ENCODE measurements around the gene HMGB2.

HMGB2 gene

DNA sequence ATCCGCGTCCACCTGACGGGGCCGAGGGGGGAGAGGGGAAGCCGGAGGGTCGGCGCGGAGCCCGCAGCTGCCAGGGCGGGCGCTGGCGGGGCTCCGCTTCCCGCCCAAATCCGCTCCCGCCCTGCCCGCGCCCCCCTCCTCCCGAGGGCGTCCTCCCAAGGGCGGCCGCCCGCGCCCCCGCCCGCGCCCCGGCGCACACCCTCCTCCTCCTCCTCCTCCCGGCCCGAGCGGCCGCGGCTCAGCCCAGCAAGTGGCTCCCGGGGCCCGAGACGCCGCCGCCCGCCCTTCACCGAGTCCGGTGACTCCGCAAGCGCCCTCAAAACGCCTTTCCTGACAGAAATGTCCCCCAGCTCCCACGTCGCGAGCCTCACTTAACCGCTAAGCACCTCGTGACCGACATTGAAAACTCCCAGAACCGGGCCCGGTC is 487 bp downstream of the HMGB2 start:
- no peak for DNase-seq

GRCh38 chr4:173332963-173333657 is 1.0 kb downstream of the HMGB2 start:
- DNase-seq, result no peak

DNA sequence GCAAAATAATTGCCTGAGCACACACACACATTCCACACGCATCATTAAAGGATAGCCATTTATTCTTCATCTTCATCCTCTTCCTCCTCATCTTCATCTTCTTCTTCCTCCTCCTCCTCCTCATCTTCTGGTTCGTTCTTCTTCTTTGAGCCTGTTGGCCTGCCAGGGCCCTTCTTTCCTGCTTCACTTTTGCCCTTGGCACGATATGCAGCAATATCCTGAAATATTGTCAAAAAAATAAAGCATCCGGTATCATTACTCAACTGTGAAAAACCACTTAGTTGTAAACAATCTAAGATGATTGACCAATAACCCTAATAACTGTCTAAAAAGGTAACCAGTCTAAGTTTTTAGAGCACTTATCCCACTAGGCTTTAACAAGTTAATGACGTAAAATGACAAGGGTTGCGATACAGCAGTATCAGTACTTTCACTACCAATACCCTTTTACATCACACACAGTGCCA is 2.1 kb downstream of the HMGB2 start:
- no peak for DNase-seq

- no peak for DNase-seq
Observed at GRCh38 chr4:173330590-173330989, 3.6 kb downstream of the HMGB2 start.

DNA sequence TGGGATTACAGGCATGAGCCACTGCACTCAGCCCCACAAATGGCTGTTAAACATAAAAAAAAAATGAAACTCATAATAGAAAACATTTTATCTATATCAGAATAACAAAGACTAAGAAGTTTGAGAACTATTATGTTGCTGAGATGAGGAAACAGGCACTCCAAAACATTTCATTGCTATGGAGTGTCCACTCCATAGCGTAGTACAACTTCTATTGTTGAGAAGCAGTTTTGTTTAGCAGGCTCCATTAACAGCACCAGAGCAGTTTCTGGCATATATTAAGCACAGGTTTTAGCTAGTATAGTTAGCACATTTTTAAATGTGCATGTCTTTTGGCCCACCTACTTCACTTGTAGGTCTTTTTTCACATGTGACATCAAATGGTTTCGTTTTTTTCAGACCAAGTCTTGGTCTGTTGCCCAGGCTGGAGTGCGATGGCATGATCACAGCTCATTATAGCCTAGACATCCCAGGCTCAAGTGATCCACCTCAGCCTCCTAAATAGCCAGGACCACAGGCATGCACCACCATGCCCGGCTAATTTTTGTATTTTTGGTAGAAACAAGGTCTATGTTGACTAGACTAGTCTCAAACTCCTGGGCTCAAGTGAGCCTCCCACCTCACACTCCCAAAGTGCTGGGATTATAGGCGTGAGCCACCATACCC is 5.8 kb downstream of the HMGB2 start:
- no peak for DNase-seq

DNA sequence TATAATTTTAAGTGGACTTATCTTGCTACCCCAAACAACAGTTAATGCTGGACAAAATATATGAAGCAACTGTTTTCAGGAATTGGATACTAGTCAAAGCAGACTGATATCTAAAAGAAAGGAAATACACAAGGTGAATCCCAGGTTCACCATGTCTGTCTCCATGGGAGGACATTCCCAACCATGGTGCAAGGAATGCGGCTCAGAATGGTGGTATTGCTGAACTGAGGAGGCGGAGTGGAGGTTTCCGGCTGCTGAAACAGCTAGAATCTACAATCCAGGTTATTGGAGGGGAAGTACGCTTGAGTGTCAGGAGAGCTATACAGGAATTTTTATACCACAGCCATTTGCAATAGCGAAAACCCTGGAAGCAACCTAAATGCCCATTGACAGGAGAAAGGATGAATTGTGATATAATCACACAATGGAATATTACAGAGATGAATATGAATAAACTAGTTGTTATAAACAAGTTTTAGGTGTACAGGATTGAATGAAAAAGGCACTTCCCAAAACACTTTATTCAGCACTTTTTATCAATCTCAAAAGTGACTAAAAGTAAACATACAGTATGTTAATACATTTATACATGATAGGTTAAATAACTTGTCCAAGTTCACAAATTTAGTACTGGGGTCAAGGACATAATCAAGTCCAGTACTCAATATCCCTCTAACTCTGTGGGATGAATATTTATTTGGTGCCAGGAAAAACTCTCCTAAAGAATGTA is 9.0 kb downstream of the HMGB2 start:
- DNase-seq, result no peak

DNA sequence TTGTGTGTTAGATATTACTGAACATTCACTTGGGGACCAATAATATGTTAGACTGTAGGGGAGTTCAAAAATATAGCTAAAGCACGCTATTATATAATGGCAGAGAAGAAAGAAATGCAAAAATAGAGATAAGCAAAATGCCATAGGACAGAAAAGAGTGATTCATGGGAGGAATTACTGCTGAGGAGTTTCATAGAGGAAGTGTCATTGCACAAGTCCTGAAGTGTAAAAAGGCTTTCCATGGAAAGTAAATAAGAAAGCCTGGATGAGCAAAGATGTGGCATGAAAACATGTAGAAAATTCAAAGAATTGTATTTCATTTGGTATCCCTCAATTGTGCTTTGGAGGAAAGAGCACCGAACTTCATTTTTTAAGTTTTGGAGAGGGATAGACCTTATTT is 14.5 kb downstream of the HMGB2 start:
- DNase-seq, result no peak

GRCh38 chr4:173318648-173319211 is 15.4 kb downstream of the HMGB2 start:
- DNase-seq, result peak; percentile 20

DNA sequence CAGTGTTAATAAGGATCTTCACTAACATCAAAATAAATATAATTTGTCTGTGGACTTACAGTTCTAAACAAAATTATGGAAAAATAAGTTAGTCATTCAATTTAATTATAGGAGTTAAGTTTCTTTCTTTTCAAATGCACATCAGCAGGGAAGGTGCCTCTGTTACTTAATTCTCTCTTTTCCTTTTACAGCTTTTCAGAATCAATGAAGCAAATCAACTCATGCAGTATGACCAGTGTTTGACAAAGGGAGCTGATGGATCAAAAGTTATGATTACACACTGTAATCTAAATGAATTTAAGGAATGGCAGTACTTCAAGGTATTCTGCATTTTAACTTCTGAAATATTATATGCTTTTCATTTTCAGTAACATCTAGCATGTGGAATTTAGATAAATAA is 15.9 kb downstream of the HMGB2 start:
- DNase-seq, result no peak

DNA sequence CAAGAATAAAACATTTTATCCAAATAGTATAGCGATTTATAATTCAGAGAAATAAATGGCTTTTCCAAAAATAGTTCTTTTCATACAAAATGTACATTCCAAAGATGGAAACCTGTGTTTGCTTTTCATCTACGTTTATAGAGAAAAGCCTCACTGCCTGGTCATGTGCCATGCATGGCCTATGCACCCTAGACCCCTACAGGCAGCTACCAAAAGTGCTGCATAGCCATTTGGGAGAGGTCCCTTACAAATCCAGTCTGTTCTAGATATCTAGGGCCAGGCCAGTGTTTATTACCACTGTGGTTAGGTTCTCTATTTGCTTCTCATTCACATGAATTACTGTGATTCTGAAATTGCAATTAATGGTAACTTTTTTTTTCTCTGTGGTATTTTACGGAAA is 17.2 kb downstream of the HMGB2 start:
- no peak for DNase-seq

DNA sequence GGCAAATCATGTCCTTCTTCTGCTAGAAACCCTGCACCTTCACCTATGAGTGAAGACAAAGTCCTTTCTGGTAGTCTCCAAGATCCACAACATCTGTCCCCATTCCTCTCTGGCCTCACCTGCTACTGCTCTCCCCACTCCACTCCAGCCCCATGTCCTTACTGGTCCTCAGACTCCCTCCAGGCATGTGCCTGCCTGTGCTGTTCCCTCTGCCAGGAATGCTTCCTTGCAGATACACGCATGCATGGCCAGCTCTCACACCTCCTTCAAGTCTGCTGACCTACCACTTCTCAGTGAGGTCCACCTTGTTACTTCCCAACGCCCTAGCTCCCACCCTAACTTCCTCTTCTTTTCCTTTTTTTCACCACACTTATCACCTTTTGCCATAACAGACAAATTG is 18.1 kb downstream of the HMGB2 start:
- DNase-seq, result no peak

GRCh38 chr4:173314715-173315114 is 19.4 kb downstream of the HMGB2 start:
- DNase-seq, result no peak

GRCh38 chr4:173311368-173311767 is 22.8 kb downstream of the HMGB2 start:
- no peak for DNase-seq

DNA sequence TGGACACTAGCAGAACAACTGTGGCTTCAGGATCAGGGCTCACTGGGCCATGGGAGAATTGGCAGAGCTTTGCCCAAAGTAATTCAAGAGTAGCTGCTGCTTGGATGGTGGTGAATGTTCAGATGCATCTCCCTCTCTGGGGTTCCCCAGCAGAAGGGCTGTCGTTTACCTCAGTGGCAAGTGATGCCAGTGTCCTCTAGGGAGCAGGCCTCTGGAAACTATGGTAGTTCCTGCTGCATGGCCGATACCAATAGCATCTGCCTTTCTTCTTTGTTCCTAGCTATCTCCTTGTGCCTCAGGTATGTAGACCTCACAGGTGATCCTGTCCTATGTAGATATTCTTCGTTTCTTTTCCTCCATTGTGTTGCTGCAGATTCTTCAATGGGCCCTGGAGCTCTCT is 26.4 kb downstream of the HMGB2 start:
- DNase-seq, result no peak

- DNase-seq, result no peak
Observed at GRCh38 chr4:173301518-173302201, 32.5 kb downstream of the HMGB2 start.

DNA sequence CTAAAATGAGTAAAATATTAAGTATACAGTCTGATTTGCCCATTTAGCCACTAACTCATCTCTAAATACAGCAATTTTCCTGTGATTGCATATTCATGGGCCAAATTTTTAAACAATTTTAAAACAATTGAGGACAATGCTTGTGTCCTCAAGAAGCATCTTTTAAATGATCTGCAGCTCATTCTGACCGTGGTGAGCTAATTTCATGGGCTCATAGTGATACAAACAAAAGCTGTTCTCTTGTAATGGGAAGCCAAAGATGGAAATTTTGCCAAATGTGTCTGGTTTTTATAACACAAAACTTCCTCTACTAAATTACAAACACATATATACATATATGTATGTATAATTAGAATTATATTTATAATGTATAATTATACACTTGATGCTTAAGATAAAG is 39.7 kb downstream of the HMGB2 start:
- no peak for DNase-seq

- no peak for DNase-seq
Observed at GRCh38 chr4:173293663-173294062, 40.5 kb downstream of the HMGB2 start.

- no peak for DNase-seq
Observed at GRCh38 chr4:173291899-173292298, 42.3 kb downstream of the HMGB2 start.

GRCh38 chr4:173289353-173289727 is 44.8 kb downstream of the HMGB2 start:
- DNase-seq, result no peak

DNA sequence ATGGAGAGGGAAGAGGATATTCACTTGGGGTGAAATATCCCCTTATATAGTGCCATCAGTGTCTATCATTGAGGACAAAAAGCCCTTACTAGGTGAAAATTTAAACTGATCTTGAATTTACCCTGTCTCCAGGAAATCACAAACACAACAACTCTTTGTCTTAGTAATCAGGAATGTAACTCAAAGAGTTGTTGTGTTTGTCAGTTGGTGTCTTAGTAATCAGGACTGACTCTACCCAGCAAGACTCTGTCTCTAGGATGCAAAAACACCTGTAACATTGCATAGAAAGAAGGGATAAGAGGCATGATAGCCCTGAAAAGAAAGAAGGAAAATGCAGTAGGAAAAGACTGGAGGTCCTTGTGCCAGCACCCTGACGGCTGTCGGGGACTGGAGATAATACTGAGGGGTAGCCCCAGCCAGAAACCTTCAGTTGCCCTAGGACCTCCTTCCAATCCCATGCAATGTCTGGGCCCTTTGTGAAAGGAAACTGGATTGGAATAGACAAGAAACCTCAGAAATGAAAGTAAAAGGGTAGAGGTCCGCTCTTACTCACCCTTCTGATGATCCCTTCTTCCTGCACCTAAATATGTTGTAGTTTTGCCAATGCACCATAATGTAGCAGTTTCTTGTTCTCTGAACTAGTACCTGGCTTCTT is 45.3 kb downstream of the HMGB2 start:
- no peak for DNase-seq

DNA sequence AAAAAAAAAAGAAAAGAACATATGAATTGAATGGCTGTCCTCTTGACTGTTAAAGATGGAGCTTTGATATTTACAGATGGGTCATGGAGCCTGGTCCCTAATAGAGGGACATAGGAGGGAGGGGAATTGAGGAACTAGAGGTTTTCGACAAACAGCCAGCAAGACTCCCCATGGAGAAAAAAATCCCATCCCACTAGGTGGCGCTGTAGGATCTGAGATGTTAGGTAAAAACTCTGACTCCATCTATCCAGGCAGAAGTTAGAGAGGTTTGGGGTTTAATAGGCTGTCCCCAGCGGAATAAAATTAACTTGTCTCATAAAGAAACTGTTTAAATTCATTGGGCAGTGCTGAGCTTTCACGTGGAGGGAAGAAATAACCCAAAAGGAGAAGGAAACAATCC is 45.9 kb downstream of the HMGB2 start:
- DNase-seq, result no peak

DNA sequence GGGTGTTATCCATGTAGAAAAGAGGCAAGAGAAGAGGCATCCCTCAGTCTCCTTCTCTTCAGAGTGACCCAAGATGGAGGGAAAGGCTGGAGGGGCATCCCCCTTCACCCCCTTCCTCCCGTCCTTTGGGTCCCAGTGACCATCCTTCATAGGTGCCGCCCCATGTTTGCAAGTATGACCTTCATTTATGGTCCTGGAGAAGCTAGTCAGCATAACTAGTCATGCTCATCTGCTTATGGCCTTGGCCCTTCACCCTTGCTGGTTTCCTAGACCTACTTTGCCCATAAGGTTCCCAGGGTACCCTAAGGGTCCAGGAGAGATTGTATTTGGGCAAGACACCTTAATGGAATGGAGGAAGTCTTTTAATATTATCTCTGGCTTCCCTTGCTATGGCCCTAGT is 46.7 kb downstream of the HMGB2 start:
- DNase-seq, result no peak

DNA sequence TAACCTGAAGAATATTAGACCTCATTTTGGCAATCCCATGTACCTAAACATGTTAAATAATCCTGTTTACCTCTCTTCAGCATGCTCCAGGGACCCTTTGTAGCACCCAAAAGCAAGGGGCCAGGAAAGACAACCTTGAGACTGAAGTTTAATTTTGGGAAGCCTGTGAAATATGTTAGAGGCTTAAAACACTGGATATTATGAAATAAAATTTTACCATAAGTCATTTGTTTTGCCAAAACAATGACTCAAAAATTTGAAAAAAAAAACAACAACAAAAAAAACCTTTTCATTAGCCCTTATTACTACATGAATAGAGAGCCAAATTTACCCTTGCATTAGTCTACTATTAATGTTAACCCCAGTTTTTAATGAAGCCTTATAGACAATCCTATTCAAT is 49.7 kb downstream of the HMGB2 start:
- no peak for DNase-seq
